ENCODE results near the gene PLEKHG1.

DNA sequence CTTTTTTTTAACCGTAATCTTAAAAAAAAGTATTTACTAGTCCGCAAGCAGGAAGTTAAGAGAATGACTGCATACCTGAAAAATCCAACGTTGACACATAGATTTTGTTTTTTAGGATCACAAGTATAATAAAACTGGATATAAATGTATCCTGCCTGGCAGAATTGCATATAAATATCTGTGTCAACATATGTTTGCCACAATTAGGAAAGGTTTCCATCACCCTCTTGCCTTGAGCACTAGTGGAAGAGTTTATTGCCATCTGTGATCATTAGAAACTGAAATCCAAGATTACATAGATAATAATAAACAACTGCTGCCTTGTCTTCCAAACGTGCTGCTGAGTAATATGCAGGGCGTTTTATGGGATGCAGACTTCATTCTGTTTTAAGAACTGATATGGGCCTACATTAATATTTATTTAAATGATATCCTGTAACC lies 27.9 kb downstream of the PLEKHG1 start:
- TF ChIP-seq, protein P1, sequence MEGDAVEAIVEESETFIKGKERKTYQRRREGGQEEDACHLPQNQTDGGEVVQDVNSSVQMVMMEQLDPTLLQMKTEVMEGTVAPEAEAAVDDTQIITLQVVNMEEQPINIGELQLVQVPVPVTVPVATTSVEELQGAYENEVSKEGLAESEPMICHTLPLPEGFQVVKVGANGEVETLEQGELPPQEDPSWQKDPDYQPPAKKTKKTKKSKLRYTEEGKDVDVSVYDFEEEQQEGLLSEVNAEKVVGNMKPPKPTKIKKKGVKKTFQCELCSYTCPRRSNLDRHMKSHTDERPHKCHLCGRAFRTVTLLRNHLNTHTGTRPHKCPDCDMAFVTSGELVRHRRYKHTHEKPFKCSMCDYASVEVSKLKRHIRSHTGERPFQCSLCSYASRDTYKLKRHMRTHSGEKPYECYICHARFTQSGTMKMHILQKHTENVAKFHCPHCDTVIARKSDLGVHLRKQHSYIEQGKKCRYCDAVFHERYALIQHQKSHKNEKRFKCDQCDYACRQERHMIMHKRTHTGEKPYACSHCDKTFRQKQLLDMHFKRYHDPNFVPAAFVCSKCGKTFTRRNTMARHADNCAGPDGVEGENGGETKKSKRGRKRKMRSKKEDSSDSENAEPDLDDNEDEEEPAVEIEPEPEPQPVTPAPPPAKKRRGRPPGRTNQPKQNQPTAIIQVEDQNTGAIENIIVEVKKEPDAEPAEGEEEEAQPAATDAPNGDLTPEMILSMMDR (IDR thresholded peaks at IDR 0.05): no peak
- no peak for TF ChIP-seq POLR2A (IDR thresholded peaks at IDR 0.05)
